Hepatocyte (in vitro differentiated cells): ENCODE measurements around the gene DMXL1.

Experiments
- CTCF ChIP-seq: fragments of 200-600 bp; sonication (generic); IDR thresholded peaks from 2 replicates; pipeline ENCODE4 v1.5.1; 2016; ENCODE audit warnings: antibody characterized with exemption, mild to moderate bottlenecking; ENCODE audit not compliant: poor library complexity
- EZH2phosphoT487 ChIP-seq: fragments of 200-600 bp; sonication (generic); IDR thresholded peaks from one replicate; pipeline ENCODE4 v1.6.1; 2018; ENCODE audit warnings: antibody characterized with exemption, mild to moderate bottlenecking, low read depth, moderate library complexity; ENCODE audit not compliant: unreplicated experiment, severe bottlenecking

- TF ChIP-seq CTCF (no peak), EZH2phosphoT487 (no peak)
These were observed 222.0 kb downstream of the DMXL1 start for GRCh38 chr5:119292701-119293515.
